B cell (primary cell): ENCODE results near the gene MEX3A.

Source experiments
- CTCF ChIP-seq: fragments of 200-600 bp; IDR thresholded peaks from one replicate; pipeline ENCODE4 v1.8.0; 2022; ENCODE audit warnings: antibody characterized with exemption, mild to moderate bottlenecking
- EZH2 ChIP-seq: IDR thresholded peaks from 2 replicates; pipeline ENCODE4 v1.6.1; 2012; ENCODE audit warnings: borderline replicate concordance, low read depth, mild to moderate bottlenecking, moderate library complexity, low read length; ENCODE audit not compliant: insufficient read depth, poor library complexity, severe bottlenecking

DNA sequence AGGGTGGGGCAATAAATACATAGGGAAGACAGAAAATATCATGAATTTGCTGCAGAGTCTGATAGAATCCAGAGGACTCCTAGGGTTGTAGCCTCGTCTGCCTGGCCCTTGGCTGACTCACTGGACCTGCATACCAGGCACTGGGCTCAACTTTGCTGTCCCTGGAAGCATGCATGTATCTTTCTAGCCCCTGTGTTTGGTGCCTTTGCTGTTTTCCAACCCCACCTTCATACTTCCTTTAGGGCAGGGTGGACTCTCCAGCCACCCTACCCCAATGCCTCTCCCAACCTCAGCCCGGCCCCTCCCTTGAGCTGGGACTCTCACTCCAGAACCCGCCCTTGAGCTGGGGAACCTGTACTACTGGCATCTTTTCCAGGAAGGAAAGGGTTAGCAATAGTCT lies 20.1 kb downstream of the MEX3A start:
- no peak for TF ChIP-seq CTCF
- TF ChIP-seq EZH2, result no peak
